Measurements from ENCODE around the gene PSD2.

- TF ChIP-seq POLR2AphosphoS5 (IDR thresholded peaks at IDR 0.05) (no peak), POLR2A (IDR thresholded peaks at IDR 0.05; ENCODE audit: low read depth) (no peak), CTCF (IDR thresholded peaks at IDR 0.05) (no peak), EP300 (IDR thresholded peaks at IDR 0.05) (no peak)
Measured at GRCh38 chr5:139787257-139787567, 8.4 kb upstream of the PSD2 start.

Measured in esophagus muscularis mucosa (tissue), 4 donors.